ENCODE data around the gene MAP2. TPM values are rescaled to one million over a fixed set of nuclear protein-coding genes. Genes with fewer than 3 reads are reported as not detected.

MAP2 gene
- total and polyA plus RNA-seq, 2 donors (not counting 1 experiment from before 2014, with no cell fraction given): 1.8 to 3.0 TPM

- POLR2A ChIA-PET: no interaction called here
- Histone ChIP-seq H3K27me3 (replicated peaks in 1 of 4; ENCODE audit: control extremely low read depth in 1 of 4, control insufficient read depth in 3 of 4, insufficient read depth in 4 of 4, low read length in 3 of 4) (no peaks in the 10 kb centered on the region), H3K79me2 (ENCODE audit: control insufficient read depth, insufficient read depth, low read length) (no peaks in the 10 kb centered on the region), H3K36me3 (replicated peaks in 1 of 2; ENCODE audit: control extremely low read depth in 1 of 2, control insufficient read depth in 1 of 2, extremely low read depth in 1 of 2, insufficient read depth in 2 of 2, low read length in 1 of 2) (no peaks in the 10 kb centered on the region), H3K4me1 (ENCODE audit: control insufficient read depth in 2 of 2, insufficient read depth in 2 of 2, low read length in 2 of 2) (no peaks in the 10 kb centered on the region), H2AFZ (ENCODE audit: insufficient read depth, low read depth, low read length, poor library complexity, severe bottlenecking) (no peak overlapping the region), H3K27ac (ENCODE audit: low read length in 2 of 2) (no peak overlapping the region), H3K9me3 (ENCODE audit: control extremely low read depth in 1 of 3, control insufficient read depth in 2 of 3, insufficient read depth in 1 of 3, low read length in 2 of 3) (no peaks in the 10 kb centered on the region), H4K20me1 (ENCODE audit: control insufficient read depth, insufficient read depth, low read length, poor library complexity, severe bottlenecking) (no peaks in the 10 kb centered on the region), H3K4me2 (replicated peaks; ENCODE audit: low read depth, low read length, poor library complexity, severe bottlenecking) (no peak overlapping the region), H3K4me3 (ENCODE audit: control extremely low read depth in 1 of 5, extremely low read depth in 1 of 5, insufficient read depth in 1 of 5, low read depth in 2 of 5, low read length in 4 of 5) (no peak overlapping the region), H3K9ac (ENCODE audit: low read length) (no peak overlapping the region)
- CTCF ChIA-PET: no interaction called here
- DNase-seq (no peak), ATAC-seq (ENCODE audit: low read depth) (no peak)
- Mint-ChIP-seq H3K27ac (no peak overlapping the region), H3K9me3 (ENCODE audit: insufficient read depth) (no peaks in the 10 kb centered on the region), H3K27me3 (no peaks in the 10 kb centered on the region), H3K4me3 (no peak overlapping the region), H3K4me1 (no peaks in the 10 kb centered on the region)
- TF ChIP-seq EZH2 (IDR thresholded peaks at IDR 0.05; ENCODE audit: borderline replicate concordance, insufficient read depth, low read depth, low read length, poor library complexity, severe bottlenecking) (no peak), CTCF (IDR thresholded peaks at IDR 0.05) (no peak)
- intact Hi-C loops (cut with micrococcal nuclease): no loop called here
- no CpG with 5 or more reads among the region's 7 CpGs for WGBS (ENCODE audit: insufficient coverage)
Measured at GRCh38 chr2:209662021-209662420, 238.2 kb downstream of the MAP2 start.

GRCh38 chr2:209663139-209663538, 239.3 kb downstream of the MAP2 start:
- POLR2A ChIA-PET: no interaction called here
- H3K4me3 Mint-ChIP-seq: no peak overlapping the region
- no peak overlapping the region for H3K27ac Mint-ChIP-seq
- Histone ChIP-seq H3K79me2 (ENCODE audit: control insufficient read depth, insufficient read depth, low read length) (no peaks in the 10 kb centered on the region), H3K4me1 (ENCODE audit: control insufficient read depth in 2 of 2, insufficient read depth in 2 of 2, low read length in 2 of 2) (no peaks in the 10 kb centered on the region), H3K4me2 (replicated peaks; ENCODE audit: low read depth, low read length, poor library complexity, severe bottlenecking) (no peak overlapping the region), H3K36me3 (replicated peaks in 1 of 2; ENCODE audit: control extremely low read depth in 1 of 2, control insufficient read depth in 1 of 2, extremely low read depth in 1 of 2, insufficient read depth in 2 of 2, low read length in 1 of 2) (no peaks in the 10 kb centered on the region), H4K20me1 (ENCODE audit: control insufficient read depth, insufficient read depth, low read length, poor library complexity, severe bottlenecking) (no peaks in the 10 kb centered on the region), H3K27ac (ENCODE audit: low read length in 2 of 2) (no peak overlapping the region), H3K9me3 (ENCODE audit: control extremely low read depth in 1 of 3, control insufficient read depth in 2 of 3, insufficient read depth in 1 of 3, low read length in 2 of 3) (no peaks in the 10 kb centered on the region), H3K9ac (ENCODE audit: low read length) (no peak overlapping the region), H2AFZ (ENCODE audit: insufficient read depth, low read depth, low read length, poor library complexity, severe bottlenecking) (no peak overlapping the region), H3K27me3 (replicated peaks in 1 of 4; ENCODE audit: control extremely low read depth in 1 of 4, control insufficient read depth in 3 of 4, insufficient read depth in 4 of 4, low read length in 3 of 4) (no peaks in the 10 kb centered on the region), H3K4me3 (ENCODE audit: control extremely low read depth in 1 of 5, extremely low read depth in 1 of 5, insufficient read depth in 1 of 5, low read depth in 2 of 5, low read length in 4 of 5) (no peak overlapping the region)
- 33% methylated on average over 1 of the region's 5 CpGs for WGBS (ENCODE audit: insufficient coverage)
- CTCF ChIA-PET: interaction anchor here (0.5 kb wide), 1 partner anchor 36 kb away, joined by 3 read pairs; no protein-coding TSS in a partner anchor
- no peak for ATAC-seq (ENCODE audit: low read depth)
- TF ChIP-seq EZH2 (IDR thresholded peaks at IDR 0.05; ENCODE audit: borderline replicate concordance, insufficient read depth, low read depth, low read length, poor library complexity, severe bottlenecking) (no peak), CTCF (IDR thresholded peaks at IDR 0.05) (no peak)
- intact Hi-C loops (cut with micrococcal nuclease): no loop called here
- no peak for DNase-seq
- no peaks in the 10 kb centered on the region for H3K4me1 Mint-ChIP-seq
- H3K27me3 Mint-ChIP-seq: no peaks in the 10 kb centered on the region
- no peaks in the 10 kb centered on the region for H3K9me3 Mint-ChIP-seq (ENCODE audit: insufficient read depth)

All from B cell (primary cell).